NCI-H2227 (cell line): ENCODE measurements around the gene SIGLEC5.

Experiments used
- DNase-seq: peaks from one replicate; lab custom pipeline; 2025; ENCODE audit not compliant: unreplicated experiment; lab: John Stamatoyannopoulos, UW

The SIGLEC5 gene

DNA sequence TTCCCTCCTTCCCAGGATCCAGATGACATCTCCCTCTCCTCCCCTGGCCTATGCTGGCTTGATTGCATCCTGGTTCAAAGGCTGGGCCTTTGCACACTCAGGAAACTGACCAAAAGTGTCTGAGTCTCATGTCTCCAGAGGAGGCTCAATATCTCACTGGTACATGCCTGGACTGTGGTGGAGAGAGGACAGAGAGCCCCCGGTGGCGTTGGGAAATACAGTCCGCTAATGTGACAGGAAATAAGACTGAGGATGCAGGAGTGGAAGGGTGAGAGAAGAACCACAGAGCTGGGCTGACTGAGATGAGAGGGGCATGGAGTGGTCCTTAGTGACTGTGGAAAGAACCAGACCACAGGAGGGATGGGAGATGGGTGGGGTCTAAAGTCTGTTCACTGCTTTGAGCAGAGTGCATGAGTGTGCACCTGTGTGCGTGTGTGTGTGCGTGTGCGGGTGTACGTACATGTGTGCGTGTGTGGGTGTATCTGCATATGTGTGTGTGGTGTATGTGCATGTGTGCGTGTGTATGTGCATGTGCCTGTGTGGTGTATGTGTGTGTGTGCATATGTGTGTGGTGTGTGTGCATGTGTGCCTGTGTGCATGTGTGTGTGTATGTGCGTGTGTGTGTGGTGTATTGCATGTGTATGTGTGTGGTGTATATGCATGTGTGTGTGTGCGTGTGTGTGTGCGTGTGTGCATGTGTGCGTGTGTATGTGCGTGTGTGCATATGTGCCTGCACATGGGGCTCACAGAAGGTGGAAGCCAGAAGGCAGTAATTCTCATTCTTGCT, 1.9 kb downstream of the SIGLEC5 start:
- DNase-seq: no peak

DNA sequence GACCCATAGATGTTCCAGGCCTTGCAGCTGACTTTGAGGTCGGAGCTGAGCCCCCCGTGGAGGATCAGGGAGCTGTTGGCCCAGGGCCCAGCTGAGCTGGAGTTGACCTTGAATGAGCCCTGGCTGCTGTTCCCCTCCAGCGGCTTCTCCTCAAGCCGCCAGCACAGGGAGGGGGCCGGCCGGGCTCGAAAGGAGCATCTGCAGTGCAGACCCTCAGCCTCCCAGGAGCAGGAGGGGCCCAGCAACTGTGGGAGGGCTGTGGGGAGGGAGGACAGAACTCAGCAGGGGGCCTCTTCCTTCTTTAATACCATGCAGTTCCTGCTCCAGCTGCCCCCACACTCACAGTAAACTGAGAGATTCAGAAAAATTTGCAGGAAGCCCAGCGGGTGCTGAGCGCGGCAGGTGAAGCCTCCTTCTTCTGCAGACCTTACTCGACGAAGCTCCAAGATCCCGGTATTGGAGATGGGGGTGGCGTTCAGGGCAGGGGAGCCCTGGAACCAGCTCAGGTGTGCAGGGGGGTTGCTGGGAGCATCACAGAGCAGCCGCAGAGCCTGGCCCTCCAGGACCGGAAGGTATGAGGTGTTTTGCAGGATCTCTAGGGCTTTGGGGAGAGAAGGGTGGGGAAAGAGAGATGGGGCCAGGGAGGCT, 2.6 kb downstream of the SIGLEC5 start:
- DNase-seq: no peak

DNA sequence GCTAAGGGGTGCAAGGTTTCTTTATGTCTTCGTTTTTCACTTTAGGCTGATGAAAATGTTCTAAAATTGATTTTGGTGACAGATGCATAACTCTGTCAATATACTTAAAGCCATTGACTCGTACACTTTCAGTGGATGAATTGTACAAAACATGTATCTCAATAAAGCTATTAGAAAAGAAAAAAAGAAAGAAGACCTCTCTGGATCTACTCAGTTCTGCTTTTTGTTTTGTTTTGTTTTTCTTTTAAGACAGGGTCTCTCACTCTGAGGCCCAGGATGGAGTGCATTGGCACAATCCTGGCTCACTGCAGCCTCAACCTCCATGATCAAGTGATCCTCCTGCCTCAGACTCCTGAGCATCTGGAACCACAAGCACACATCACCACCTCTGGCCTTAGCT, 3.5 kb downstream of the SIGLEC5 start:
- no peak for DNase-seq

DNA sequence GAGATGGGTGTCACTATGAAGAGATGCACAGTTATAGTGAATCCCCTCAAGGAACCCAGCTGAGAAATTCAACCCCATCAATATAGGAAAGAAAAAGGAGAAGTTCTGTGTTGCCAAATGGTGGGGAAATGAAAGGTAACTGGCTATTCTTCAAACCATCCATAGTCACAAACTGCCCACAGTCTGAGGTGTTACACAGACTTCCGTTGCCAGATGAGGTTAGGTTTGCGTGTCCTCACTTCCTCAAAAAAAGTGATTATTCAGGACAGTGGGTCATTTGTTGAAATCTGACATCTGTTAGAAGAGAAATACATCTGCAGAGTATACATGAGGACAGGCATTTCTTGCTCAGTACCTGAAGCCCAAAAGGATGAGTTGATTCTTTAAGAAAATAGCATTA, 9.0 kb downstream of the SIGLEC5 start:
- DNase-seq: no peak

DNA sequence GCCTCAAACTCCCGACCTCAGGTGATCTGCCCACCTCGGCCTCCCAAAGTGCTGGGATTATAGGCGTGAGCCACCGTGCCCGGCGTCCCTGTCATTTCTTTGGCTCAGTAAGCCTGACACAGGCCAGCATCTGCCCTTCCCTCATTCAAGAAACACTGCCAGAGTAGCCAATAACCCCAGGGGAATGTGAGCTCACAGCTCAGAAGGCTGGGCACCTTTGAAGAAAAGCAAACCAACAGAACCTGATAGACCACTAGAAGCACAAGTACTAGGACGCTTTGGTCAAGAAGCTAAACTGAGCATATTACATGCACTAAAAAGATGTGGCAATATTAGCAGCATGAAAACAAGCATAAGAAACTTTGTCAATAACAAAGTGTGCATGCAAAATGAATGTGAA, 14.2 kb downstream of the SIGLEC5 start:
- no peak for DNase-seq

DNA sequence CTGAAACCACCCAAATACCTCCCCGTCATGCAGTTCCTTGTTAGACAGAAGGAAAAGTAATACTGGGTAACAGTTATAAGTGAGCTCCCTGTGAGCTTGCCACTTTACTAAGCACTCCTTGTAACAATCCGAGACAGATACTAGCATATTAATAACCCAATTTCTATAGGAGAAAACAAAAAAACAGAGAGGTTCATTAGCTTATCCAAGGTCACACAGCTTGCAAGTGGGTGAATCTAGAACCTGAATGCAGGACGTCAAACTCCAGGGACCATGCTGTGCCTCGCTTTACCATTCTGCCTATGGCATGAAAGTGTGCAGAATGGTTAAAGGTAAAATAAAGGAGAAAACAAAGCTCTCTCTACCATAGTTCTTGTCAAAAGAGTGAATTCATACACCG, 15.4 kb downstream of the SIGLEC5 start:
- DNase-seq: no peak

- DNase-seq: no peak
Observed at GRCh38 chr19:51610576-51610975, 19.6 kb downstream of the SIGLEC5 start.

- DNase-seq: no peak
Observed at GRCh38 chr19:51607920-51608562, 22.2 kb downstream of the SIGLEC5 start.

- DNase-seq: no peak
Observed at GRCh38 chr19:51607077-51607476, 23.1 kb downstream of the SIGLEC5 start.

- no peak for DNase-seq
Observed at GRCh38 chr19:51602189-51602854, 27.9 kb downstream of the SIGLEC5 start.

GRCh38 chr19:51600940-51601580, 29.1 kb downstream of the SIGLEC5 start:
- DNase-seq: no peak

GRCh38 chr19:51599084-51599483, 31.1 kb downstream of the SIGLEC5 start:
- DNase-seq: no peak

GRCh38 chr19:51598159-51598915, 31.9 kb downstream of the SIGLEC5 start:
- DNase-seq: no peak

- DNase-seq: no peak
Observed at GRCh38 chr19:51595190-51596175, 34.7 kb downstream of the SIGLEC5 start.

- no peak for DNase-seq
Observed at GRCh38 chr19:51594774-51595109, 35.5 kb downstream of the SIGLEC5 start.

GRCh38 chr19:51593969-51594773, 36.0 kb downstream of the SIGLEC5 start:
- DNase-seq: peak; percentile 96

- no peak for DNase-seq
Observed at GRCh38 chr19:51593138-51593890, 36.9 kb downstream of the SIGLEC5 start.

DNA sequence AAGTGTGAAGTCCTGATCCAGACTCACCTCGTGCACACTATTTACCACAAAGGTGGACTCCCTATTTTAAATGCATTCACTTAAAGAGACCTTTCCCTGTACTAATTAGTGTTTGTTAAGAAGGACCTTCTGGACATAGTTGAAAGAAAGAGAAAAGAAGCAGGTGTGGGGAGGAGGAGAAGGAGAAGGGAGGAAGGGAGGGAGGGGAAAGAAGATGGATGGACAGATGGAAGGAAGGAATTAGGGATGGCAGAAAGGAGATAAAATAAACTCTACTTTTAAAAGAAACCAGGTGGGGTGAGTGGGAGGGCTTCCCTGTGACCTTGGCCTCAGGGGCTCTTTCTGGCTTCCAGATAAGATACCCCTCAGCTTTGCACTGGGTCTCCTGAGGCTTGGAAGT, 37.7 kb downstream of the SIGLEC5 start:
- DNase-seq: no peak
